H9 (cell line): Measurements from ENCODE around the gene LDHAL6B. TPM values are rescaled to one million over a fixed set of nuclear protein-coding genes. Genes with fewer than 3 reads are reported as not detected.

Experiments used
- DNase-seq: peaks from one replicate; pipeline ENCODE4 v3.0.0-alpha.2; 2017
- H2AFZ ChIP-seq: one replicate; pipeline ENCODE4 v1.6.1; 2013; ENCODE audit warnings: mild to moderate bottlenecking, low read length, control low read depth, moderate library complexity
- H2AK5ac ChIP-seq: 2 replicates; pipeline ENCODE4 v1.6.1; 2013; ENCODE audit warnings: low read length, control low read depth, mixed read lengths; ENCODE audit not compliant: insufficient read length
- H2BK120ac ChIP-seq: one replicate; pipeline ENCODE4 v1.6.1; 2013; ENCODE audit warnings: low read depth, mild to moderate bottlenecking, low read length, control low read depth, inconsistent platforms; ENCODE audit not compliant: poor library complexity, severe bottlenecking
- H2BK12ac ChIP-seq: 2 replicates; pipeline ENCODE4 v1.6.1; 2013; ENCODE audit warnings: low read length, control low read depth, mixed read lengths, low read depth; ENCODE audit not compliant: insufficient read length
- H2BK15ac ChIP-seq: 2 replicates; pipeline ENCODE4 v1.6.1; 2013; ENCODE audit warnings: low read depth, low read length, control low read depth
- H2BK20ac ChIP-seq: one replicate; pipeline ENCODE4 v1.6.1; 2013; ENCODE audit warnings: low read depth, mild to moderate bottlenecking, low read length, control low read depth, inconsistent platforms; ENCODE audit not compliant: poor library complexity, severe bottlenecking
- H2BK5ac ChIP-seq: 2 replicates; pipeline ENCODE4 v1.6.1; 2013; ENCODE audit warnings: low read length, control low read depth, mixed read lengths; ENCODE audit not compliant: insufficient read length
- H3K14ac ChIP-seq: 2 replicates; pipeline ENCODE4 v1.6.1; 2013; ENCODE audit warnings: low read length, control low read depth; ENCODE audit not compliant: insufficient read depth
- H3K18ac ChIP-seq: 2 replicates; pipeline ENCODE4 v1.6.1; 2013; ENCODE audit warnings: low read depth, mild to moderate bottlenecking, mixed read lengths, low read length, control low read depth; ENCODE audit not compliant: insufficient read length
- H3K23ac ChIP-seq: 2 replicates; pipeline ENCODE4 v1.6.1; 2013; ENCODE audit warnings: low read length, control low read depth, mixed read lengths, low read depth; ENCODE audit not compliant: insufficient read length
- H3K23me2 ChIP-seq: 2 replicates; pipeline ENCODE4 v1.6.1; 2013; ENCODE audit warnings: low read depth, mild to moderate bottlenecking, mixed read lengths, low read length, control low read depth; ENCODE audit not compliant: insufficient read length, poor library complexity, severe bottlenecking
- H3K27ac ChIP-seq: 2 replicates; pipeline ENCODE4 v1.5.1; 2013; ENCODE audit warnings: low read length, control low read depth, mixed read lengths, low read depth; ENCODE audit not compliant: insufficient read length
- H3K27me3 ChIP-seq: 2 replicates; pipeline ENCODE4 v1.6.1; 2013; ENCODE audit warnings: low read length, control low read depth, inconsistent platforms; ENCODE audit not compliant: insufficient read depth
- H3K4ac ChIP-seq: 2 replicates; pipeline ENCODE4 v1.6.1; 2013; ENCODE audit warnings: low read depth, mild to moderate bottlenecking, control low read depth, inconsistent platforms, low read length, moderate library complexity
- H3K4me1 ChIP-seq: 2 replicates; pipeline ENCODE4 v1.6.1; 2013; ENCODE audit warnings: low read length, control low read depth, inconsistent platforms; ENCODE audit not compliant: insufficient read depth
- H3K4me2 ChIP-seq: 2 replicates; pipeline ENCODE4 v1.6.1; 2013; ENCODE audit warnings: low read length, control low read depth, mixed read lengths; ENCODE audit not compliant: insufficient read length, insufficient read depth
- H3K56ac ChIP-seq: 2 replicates; pipeline ENCODE4 v1.6.1; 2013; ENCODE audit warnings: low read depth, mild to moderate bottlenecking, mixed read lengths, low read length, control low read depth; ENCODE audit not compliant: insufficient read length
- H3K79me1 ChIP-seq: 2 replicates; pipeline ENCODE4 v1.6.1; 2013; ENCODE audit warnings: low read depth, mild to moderate bottlenecking, moderate library complexity, low read length, control low read depth, inconsistent platforms; ENCODE audit not compliant: insufficient read depth, poor library complexity, severe bottlenecking
- H3K79me2 ChIP-seq: 2 replicates; pipeline ENCODE4 v1.6.1; 2013; ENCODE audit warnings: low read length, control low read depth, inconsistent platforms; ENCODE audit not compliant: insufficient read depth
- H3K9ac ChIP-seq: 2 replicates; pipeline ENCODE4 v1.6.1; 2013; ENCODE audit warnings: low read length, control low read depth, mixed read lengths; ENCODE audit not compliant: insufficient read length; ENCODE audit errors: extremely low read depth
- H3K9me3 ChIP-seq: one replicate; pipeline ENCODE4 v1.6.1; 2013; ENCODE audit warnings: low read depth, low read length, inconsistent platforms; ENCODE audit not compliant: control insufficient read depth
- H3T11ph ChIP-seq: one replicate; pipeline ENCODE4 v1.6.1; 2013; ENCODE audit warnings: mild to moderate bottlenecking, low read length, control low read depth, inconsistent platforms
- H4K20me1 ChIP-seq: one replicate; pipeline ENCODE4 v1.6.1; 2013; ENCODE audit not compliant: control insufficient read depth, insufficient read length, insufficient read depth
- H4K5ac ChIP-seq: 2 replicates; pipeline ENCODE4 v1.6.1; 2013; ENCODE audit warnings: low read depth, mild to moderate bottlenecking, mixed read lengths, low read length, control low read depth; ENCODE audit not compliant: insufficient read length
- H4K8ac ChIP-seq: replicated peaks from 2 replicates; pipeline ENCODE4 v1.6.1; 2013; ENCODE audit warnings: low read length, control low read depth, mixed read lengths, low read depth; ENCODE audit not compliant: insufficient read length
- H4K91ac ChIP-seq: 2 replicates; pipeline ENCODE4 v1.6.1; 2013; ENCODE audit warnings: low read depth, mild to moderate bottlenecking, moderate library complexity, mixed read lengths, low read length, control low read depth; ENCODE audit not compliant: insufficient read length
- H3K27ac Mint-ChIP-seq, 3 experiments: 2 replicates in 2 of 3; 3 replicates in 1 of 3; pipeline ENCODE4 v1.8.0; 2020 to 2021; ENCODE audit warnings: mixed read lengths in 3 of 3, mild to moderate bottlenecking in 1 of 3, moderate library complexity in 1 of 3
- H3K27me3 Mint-ChIP-seq: 2 replicates; pipeline ENCODE4 v1.8.0; 2021; ENCODE audit warnings: low read depth, mild to moderate bottlenecking, moderate library complexity, mixed read lengths
- H3K36me3 Mint-ChIP-seq, 3 experiments: 2 replicates in 2 of 3; 3 replicates in 1 of 3; pipeline ENCODE4 v1.8.0; 2020 to 2021; ENCODE audit warnings: low read depth in 3 of 3, mixed read lengths in 3 of 3; ENCODE audit not compliant: insufficient read depth in 1 of 3
- H3K4me1 Mint-ChIP-seq, 2 experiments: 2 replicates each; pipeline ENCODE4 v1.8.0; 2020; ENCODE audit warnings: mixed read lengths in 2 of 2
- H3K4me3 Mint-ChIP-seq, 2 experiments: 2 replicates in 1 of 2; 3 replicates in 1 of 2; pipeline ENCODE4 v1.8.0; 2020 to 2021; ENCODE audit warnings: mild to moderate bottlenecking in 2 of 2, mixed read lengths in 2 of 2, moderate library complexity in 1 of 2
- H3K9me3 Mint-ChIP-seq, 2 experiments: 2 replicates in 1 of 2; 3 replicates in 1 of 2; pipeline ENCODE4 v1.8.0; 2020; ENCODE audit warnings: mild to moderate bottlenecking in 2 of 2, mixed read lengths in 2 of 2, moderate library complexity in 1 of 2
- WGBS: extraction: QIAGEN DNeasy Blood & Tissue Kit; methylation state at CpG from one replicate; pipeline ENCODE4 v1.1.7; 2013; ENCODE audit warnings: missing lambda C conversion rate, low lambda C conversion rate, mixed read lengths; ENCODE audit not compliant: insufficient read length; ENCODE audit errors: extremely low coverage; 5-methylcytosine and 5-hydroxymethylcytosine counted together
- total RNA-seq: library from RNA; stranded (reverse); gene quantifications from 2 replicates; pipeline ENCODE4 v1.2.1, GENCODE V29; 2021
- TF ChIP-seq, protein P1 (sequence below): fragments of 200-600 bp; sonication (generic); conservative IDR thresholded peaks from 3 replicates; pipeline ENCODE4 v1.8.0; 2021; ENCODE audit warnings: antibody characterized with exemption, mild to moderate bottlenecking

The LDHAL6B gene
- total RNA-seq, 1 experiment from 2014 or later, result not detected

GRCh38 chr15:59194639-59195325 is 11.9 kb upstream of the LDHAL6B start:
- Histone ChIP-seq H3K27me3 (no peaks in the 10 kb centered on the region), H4K8ac (no peak overlapping the region), H4K5ac (no peak overlapping the region), H2BK15ac (no peak overlapping the region), H2BK5ac (no peak overlapping the region), H3K9me3 (no peaks in the 10 kb centered on the region), H3K4me1 (no peaks in the 10 kb centered on the region), H3K79me1 (no peaks in the 10 kb centered on the region), H3K4ac (no peak overlapping the region), H3K23me2 (no peaks in the 10 kb centered on the region), H3K56ac (no peak overlapping the region), H3K23ac (no peak overlapping the region), H4K20me1 (no peaks in the 10 kb centered on the region), H3K4me2 (no peak overlapping the region), H3T11ph (no peak overlapping the region), H3K79me2 (no peaks in the 10 kb centered on the region), H2AK5ac (no peak overlapping the region), H2BK20ac (no peak overlapping the region), H2AFZ (no peak overlapping the region), H3K27ac (no peak overlapping the region), H2BK12ac (no peak overlapping the region), H2BK120ac (no peak overlapping the region), H3K14ac (no peak overlapping the region), H4K91ac (no peak overlapping the region), H3K9ac (no peak overlapping the region), H3K18ac (no peak overlapping the region)
- DNase-seq, result no peak
- H3K27ac Mint-ChIP-seq, result peak overlapping the region in 1 of 3 experiments; percentile 68; a peak in 3 of 7 replicates
- H3K4me1 Mint-ChIP-seq, result no peaks in the 10 kb centered on the region
- no peaks in the 10 kb centered on the region for H3K27me3 Mint-ChIP-seq
- H3K4me3 Mint-ChIP-seq, result no peak overlapping the region
- TF ChIP-seq, protein P1, sequence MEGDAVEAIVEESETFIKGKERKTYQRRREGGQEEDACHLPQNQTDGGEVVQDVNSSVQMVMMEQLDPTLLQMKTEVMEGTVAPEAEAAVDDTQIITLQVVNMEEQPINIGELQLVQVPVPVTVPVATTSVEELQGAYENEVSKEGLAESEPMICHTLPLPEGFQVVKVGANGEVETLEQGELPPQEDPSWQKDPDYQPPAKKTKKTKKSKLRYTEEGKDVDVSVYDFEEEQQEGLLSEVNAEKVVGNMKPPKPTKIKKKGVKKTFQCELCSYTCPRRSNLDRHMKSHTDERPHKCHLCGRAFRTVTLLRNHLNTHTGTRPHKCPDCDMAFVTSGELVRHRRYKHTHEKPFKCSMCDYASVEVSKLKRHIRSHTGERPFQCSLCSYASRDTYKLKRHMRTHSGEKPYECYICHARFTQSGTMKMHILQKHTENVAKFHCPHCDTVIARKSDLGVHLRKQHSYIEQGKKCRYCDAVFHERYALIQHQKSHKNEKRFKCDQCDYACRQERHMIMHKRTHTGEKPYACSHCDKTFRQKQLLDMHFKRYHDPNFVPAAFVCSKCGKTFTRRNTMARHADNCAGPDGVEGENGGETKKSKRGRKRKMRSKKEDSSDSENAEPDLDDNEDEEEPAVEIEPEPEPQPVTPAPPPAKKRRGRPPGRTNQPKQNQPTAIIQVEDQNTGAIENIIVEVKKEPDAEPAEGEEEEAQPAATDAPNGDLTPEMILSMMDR, result no peak
- no peaks in the 10 kb centered on the region for H3K9me3 Mint-ChIP-seq
- H3K36me3 Mint-ChIP-seq, result peaks cover 9 to 87% (median 66%) of the 10 kb centered on the region in 3 experiments; a peak in 6 of 7 replicates
- no CpG with 5 or more reads among the region's 10 CpGs for WGBS
